ENCODE data around the gene EIF4H. TPM values are rescaled to one million over a fixed set of nuclear protein-coding genes. Genes with fewer than 3 reads are reported as not detected.
"Not testable (repeated sequence)": the region's sequence is repeated elsewhere in the genome, so short reads cannot be mapped to it uniquely, and the experiment has no call there.

Gene EIF4H
- total RNA-seq, 1 experiment from 2014 or later = 459 TPM

GRCh38 chr7:74223711-74224510, 49.8 kb downstream of the EIF4H start:
- Histone ChIP-seq H3K4me3 (no peak overlapping the region), H3F3A (ENCODE audit: insufficient read depth, low read depth) (peaks cover 4% of the 10 kb centered on the region; the same call in 1 of the 2 replicates), H3K4me1 (replicated peaks; ENCODE audit: insufficient read depth) (no peaks in the 10 kb centered on the region), H2AFZ (no peak overlapping the region), H3K27ac (no peak overlapping the region), H4K20me1 (ENCODE audit: insufficient read depth) (no peaks in the 10 kb centered on the region), H3K27me3 (ENCODE audit: insufficient read depth, low read depth) (no peaks in the 10 kb centered on the region), H3K36me3 (ENCODE audit: low read depth) (no peaks in the 10 kb centered on the region), H3K79me2 (ENCODE audit: low read depth) (no peaks in the 10 kb centered on the region), H3K9me2 (ENCODE audit: insufficient read depth) (no peaks in the 10 kb centered on the region), H3K4me2 (no peak overlapping the region), H3K9me3 (ENCODE audit: insufficient read depth, low read depth) (no peaks in the 10 kb centered on the region)
- intact Hi-C loops (cut with micrococcal nuclease; ENCODE audit: unreplicated experiment) = no loop called here
- BruUV-seq (replicated peaks) = no TSS peak
- DNase-seq = no peak
- POLR2A ChIA-PET (ENCODE audit: unreplicated experiment) = no interaction called here
- TF ChIP-seq, protein P1, sequence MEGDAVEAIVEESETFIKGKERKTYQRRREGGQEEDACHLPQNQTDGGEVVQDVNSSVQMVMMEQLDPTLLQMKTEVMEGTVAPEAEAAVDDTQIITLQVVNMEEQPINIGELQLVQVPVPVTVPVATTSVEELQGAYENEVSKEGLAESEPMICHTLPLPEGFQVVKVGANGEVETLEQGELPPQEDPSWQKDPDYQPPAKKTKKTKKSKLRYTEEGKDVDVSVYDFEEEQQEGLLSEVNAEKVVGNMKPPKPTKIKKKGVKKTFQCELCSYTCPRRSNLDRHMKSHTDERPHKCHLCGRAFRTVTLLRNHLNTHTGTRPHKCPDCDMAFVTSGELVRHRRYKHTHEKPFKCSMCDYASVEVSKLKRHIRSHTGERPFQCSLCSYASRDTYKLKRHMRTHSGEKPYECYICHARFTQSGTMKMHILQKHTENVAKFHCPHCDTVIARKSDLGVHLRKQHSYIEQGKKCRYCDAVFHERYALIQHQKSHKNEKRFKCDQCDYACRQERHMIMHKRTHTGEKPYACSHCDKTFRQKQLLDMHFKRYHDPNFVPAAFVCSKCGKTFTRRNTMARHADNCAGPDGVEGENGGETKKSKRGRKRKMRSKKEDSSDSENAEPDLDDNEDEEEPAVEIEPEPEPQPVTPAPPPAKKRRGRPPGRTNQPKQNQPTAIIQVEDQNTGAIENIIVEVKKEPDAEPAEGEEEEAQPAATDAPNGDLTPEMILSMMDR (conservative IDR thresholded peaks at IDR 0.05) = no peak
- no peak for TF ChIP-seq EZH2 (IDR thresholded peaks at IDR 0.05; ENCODE audit: low read depth)
- CTCF ChIA-PET = no interaction called here

DNA sequence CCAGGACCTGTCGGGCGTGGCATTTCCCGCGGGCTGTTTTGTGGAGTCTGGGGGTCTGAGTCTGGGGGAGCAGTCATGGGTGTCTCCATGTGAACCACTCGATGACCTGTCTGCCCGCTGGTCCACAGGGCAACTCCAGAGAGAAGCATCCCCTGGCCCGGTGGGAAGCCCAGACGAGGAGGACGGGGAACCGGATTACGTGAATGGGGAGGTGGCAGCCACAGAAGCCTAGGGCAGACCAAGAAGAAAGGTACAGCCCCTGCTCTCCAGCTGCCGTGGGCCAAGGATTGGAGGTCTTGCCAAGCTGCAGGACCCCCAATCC, 50.3 kb downstream of the EIF4H start:
- Histone ChIP-seq H3K27me3 (ENCODE audit: insufficient read depth, low read depth) (no peaks in the 10 kb centered on the region), H3K4me2 (no peak overlapping the region), H3K36me3 (ENCODE audit: low read depth) (no peaks in the 10 kb centered on the region), H3K4me3 (no peak overlapping the region), H3K9me2 (ENCODE audit: insufficient read depth) (no peaks in the 10 kb centered on the region), H3K9me3 (ENCODE audit: insufficient read depth, low read depth) (no peaks in the 10 kb centered on the region), H3K79me2 (ENCODE audit: low read depth) (no peaks in the 10 kb centered on the region), H3F3A (ENCODE audit: insufficient read depth, low read depth) (peaks cover 4% of the 10 kb centered on the region; the same call in 1 of the 2 replicates), H4K20me1 (ENCODE audit: insufficient read depth) (no peaks in the 10 kb centered on the region), H2AFZ (no peak overlapping the region), H3K27ac (no peak overlapping the region), H3K4me1 (replicated peaks; ENCODE audit: insufficient read depth) (no peaks in the 10 kb centered on the region)
- no TSS peak for BruUV-seq (replicated peaks)
- intact Hi-C loops (cut with micrococcal nuclease; ENCODE audit: unreplicated experiment) = no loop called here
- ChIA-PET CTCF (no interaction called here), POLR2A (ENCODE audit: unreplicated experiment) (no interaction called here)
- no peak for TF ChIP-seq EZH2 (IDR thresholded peaks at IDR 0.05; ENCODE audit: low read depth)
- TF ChIP-seq, protein P1 (conservative IDR thresholded peaks at IDR 0.05) = no peak
- no peak for DNase-seq

- H2AFZ ChIP-seq; H3K36me3 ChIP-seq (ENCODE audit: low read depth); H3K9me3 ChIP-seq (ENCODE audit: insufficient read depth, low read depth); CTCF ChIA-PET; H3K9me2 ChIP-seq (ENCODE audit: insufficient read depth); H3K4me2 ChIP-seq; H3F3A ChIP-seq (ENCODE audit: insufficient read depth, low read depth); H3K27me3 ChIP-seq (ENCODE audit: insufficient read depth, low read depth); DNase-seq; intact Hi-C loops (cut with micrococcal nuclease; ENCODE audit: unreplicated experiment); H3K4me3 ChIP-seq; H3K27ac ChIP-seq; POLR2A ChIA-PET (ENCODE audit: unreplicated experiment); BruUV-seq (replicated peaks); H3K4me1 ChIP-seq (replicated peaks; ENCODE audit: insufficient read depth); H3K79me2 ChIP-seq (ENCODE audit: low read depth); H4K20me1 ChIP-seq (ENCODE audit: insufficient read depth): not testable (repeated sequence)
These were observed 50.8 kb downstream of the EIF4H start for GRCh38 chr7:74224907-74225306.

DNA sequence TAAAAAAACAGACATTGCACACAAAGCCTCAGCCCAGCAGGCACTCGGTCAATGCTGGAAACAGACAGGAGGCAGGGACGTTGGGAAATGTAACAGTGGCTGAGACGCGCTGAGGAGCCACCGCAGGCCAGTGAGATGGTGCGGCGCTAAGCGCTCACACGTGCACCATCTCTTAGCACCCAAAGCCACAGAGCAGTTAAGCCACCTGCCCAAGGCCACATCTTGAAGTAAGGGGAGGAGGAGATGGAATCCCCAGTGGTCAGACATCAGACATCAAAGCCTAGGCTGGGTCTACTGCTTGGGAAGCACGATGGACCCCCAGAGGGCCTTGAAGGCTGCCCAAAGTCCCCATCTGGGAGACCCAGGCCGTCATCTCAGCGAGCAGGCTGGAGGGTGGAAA, 51.2 kb downstream of the EIF4H start:
- intact Hi-C loops (cut with micrococcal nuclease; ENCODE audit: unreplicated experiment) = no loop called here
- H3K9me2 ChIP-seq (ENCODE audit: insufficient read depth) = no peaks in the 10 kb centered on the region
- no peaks in the 10 kb centered on the region for H3K27me3 ChIP-seq (ENCODE audit: insufficient read depth, low read depth)
- H2AFZ ChIP-seq = no peak overlapping the region
- no peaks in the 10 kb centered on the region for H3K9me3 ChIP-seq (ENCODE audit: insufficient read depth, low read depth)
- ChIA-PET CTCF (interaction anchor here (0.8 kb wide), 1 partner anchor 176 kb away, joined by 3 read pairs; no protein-coding TSS in a partner anchor), POLR2A (ENCODE audit: unreplicated experiment) (no interaction called here)
- BruUV-seq (replicated peaks) = no TSS peak
- no peak overlapping the region for H3K27ac ChIP-seq
- TF ChIP-seq EZH2 (IDR thresholded peaks at IDR 0.05; ENCODE audit: low read depth) = no peak
- TF ChIP-seq, protein P1 (conservative IDR thresholded peaks at IDR 0.05) = no peak
- peaks cover 1% of the 10 kb centered on the region; the same call in 1 of the 2 replicates for H3F3A ChIP-seq (ENCODE audit: insufficient read depth, low read depth)
- DNase-seq = no peak
- H3K4me3 ChIP-seq = no peak overlapping the region
- no peaks in the 10 kb centered on the region for H4K20me1 ChIP-seq (ENCODE audit: insufficient read depth)
- no peaks in the 10 kb centered on the region for H3K79me2 ChIP-seq (ENCODE audit: low read depth)
- H3K36me3 ChIP-seq (ENCODE audit: low read depth) = no peaks in the 10 kb centered on the region
- no peak overlapping the region for H3K4me2 ChIP-seq
- no peaks in the 10 kb centered on the region for H3K4me1 ChIP-seq (replicated peaks; ENCODE audit: insufficient read depth)

All from PC-9 (cell line).